GM18502 (cell line): ENCODE measurements around the gene CADPS.

Experiments used
- ATAC-seq: cut with Tn5 transposase; IDR thresholded peaks from one replicate; pipeline ENCODE4 v1.9.1; 2021; ENCODE audit warnings: mild to moderate bottlenecking; ENCODE audit not compliant: unreplicated experiment, poor library complexity

The CADPS gene

GRCh38 chr3:62475306-62475705, 399.9 kb downstream of the CADPS start:
- ATAC-seq: no peak

DNA sequence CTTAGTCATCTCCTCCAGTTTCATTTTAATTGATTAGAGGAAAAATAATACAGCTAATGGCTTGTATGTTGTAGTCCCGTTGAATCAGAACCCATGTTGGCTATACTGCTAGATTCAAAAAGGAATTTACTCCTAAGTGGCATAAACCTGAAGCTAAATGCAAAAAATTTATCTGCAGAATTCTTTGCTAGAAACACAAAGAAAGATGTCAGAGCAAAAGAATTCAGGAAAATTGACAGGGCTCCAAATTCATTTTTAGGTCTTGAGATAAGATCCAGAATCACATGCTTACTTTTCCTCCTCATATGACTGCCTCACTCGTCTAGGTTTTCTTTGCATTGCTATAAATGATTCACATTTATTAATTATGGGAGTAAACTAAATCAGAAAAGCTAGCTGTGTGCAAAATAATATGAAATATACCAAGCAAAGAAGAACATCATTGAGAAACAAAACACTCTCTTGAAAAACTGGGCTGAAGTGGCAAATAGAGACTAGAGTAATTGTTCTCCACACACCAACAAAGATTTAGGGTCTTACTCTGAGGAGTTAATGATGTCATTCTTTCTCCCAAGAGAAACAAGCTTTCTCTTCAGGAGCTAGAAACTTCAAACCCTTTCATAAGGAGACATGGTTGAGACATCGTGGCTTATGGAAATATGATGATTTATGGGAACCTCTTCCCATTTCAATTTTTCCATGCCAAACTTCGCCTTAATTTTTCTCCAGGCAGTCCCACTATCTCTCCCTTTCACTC, 407.1 kb downstream of the CADPS start:
- no peak for ATAC-seq

DNA sequence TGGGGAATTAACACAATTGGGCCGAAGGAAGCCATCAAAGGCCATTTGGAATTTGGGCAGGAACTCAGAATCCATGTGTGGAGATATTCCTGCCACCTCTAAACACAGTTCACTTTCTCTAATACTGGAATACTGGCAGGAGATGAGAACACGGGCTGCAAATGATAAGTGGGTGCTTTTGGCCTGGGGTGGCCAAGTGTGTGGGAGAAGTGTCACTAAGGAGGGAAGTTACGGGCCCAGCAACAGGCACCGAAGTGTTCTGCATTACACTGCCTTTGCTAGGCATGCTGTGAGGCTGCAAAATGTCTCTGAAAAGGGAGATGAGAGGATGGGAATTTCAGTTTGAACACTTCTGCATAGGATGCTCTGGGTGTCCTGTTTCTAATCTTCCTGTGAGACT, 412.4 kb downstream of the CADPS start:
- no peak for ATAC-seq

DNA sequence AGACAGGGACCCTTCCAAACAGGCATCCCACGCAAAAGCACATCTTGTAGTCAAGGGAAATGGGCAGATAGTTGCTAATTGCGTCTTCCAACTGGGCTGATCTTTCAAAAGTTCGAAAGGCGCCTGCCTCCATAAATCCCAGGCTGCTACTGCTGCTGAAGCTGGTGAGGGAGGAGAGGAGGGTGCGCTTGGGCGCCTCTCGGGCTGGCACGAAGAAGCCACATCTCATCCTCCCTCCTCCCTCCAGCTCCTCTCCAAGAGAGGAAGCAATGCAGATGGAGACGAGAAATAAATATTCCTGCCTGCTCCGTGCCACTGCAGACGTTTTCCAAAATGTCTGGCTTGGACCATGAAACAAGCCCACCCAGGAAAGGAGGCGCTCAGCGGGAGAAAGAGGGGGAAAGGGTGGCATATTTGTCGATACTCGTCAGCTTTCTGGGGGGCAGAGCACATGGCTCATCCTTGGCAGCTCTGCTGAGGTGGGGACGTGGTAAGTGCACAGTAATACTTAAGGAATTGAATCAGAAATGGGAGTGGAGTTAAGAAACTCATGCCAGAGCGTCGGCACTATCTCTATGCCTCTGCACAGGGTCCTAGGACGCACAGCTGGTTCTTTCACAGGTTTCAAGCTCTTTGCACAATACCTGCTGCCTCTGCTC, 413.0 kb downstream of the CADPS start:
- no peak for ATAC-seq

DNA sequence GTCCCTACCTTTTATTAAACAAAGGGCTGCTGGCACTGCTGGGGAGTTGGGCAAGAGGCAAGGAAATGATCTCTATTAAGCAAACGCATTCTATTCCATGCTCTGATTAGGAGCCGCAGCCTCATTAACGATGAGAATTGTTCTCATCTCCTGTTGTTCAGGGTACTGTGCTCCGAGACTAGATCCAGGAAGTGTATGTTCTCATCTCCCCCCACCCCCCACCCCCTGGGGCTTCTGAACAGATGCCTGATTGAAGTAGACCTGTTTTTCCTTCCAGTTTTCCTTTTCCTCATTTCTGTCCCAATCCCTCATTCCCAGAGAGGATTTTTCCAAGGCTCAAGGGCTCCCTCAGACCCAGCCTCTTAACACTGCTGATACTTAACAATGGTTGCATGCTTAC, 420.3 kb downstream of the CADPS start:
- ATAC-seq: no peak

DNA sequence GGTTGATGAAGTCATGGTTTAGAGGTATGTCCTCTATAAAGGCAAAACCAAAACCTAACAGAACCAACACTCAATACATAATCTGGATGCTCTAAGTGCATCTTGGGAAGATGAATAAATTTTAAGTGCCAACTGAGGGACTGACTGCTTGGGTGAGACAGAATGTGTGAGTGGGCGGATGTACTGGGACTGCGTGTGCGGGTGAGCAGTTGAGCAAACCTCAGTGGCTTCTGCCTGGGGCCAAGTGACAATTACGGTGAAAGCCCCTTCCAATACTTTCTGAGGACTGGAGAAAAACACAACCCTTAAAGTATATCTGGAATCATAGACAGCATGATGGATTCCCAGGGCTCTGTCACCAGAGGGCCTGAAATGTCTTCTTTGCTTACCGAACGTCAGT, 421.8 kb downstream of the CADPS start:
- ATAC-seq: no peak

DNA sequence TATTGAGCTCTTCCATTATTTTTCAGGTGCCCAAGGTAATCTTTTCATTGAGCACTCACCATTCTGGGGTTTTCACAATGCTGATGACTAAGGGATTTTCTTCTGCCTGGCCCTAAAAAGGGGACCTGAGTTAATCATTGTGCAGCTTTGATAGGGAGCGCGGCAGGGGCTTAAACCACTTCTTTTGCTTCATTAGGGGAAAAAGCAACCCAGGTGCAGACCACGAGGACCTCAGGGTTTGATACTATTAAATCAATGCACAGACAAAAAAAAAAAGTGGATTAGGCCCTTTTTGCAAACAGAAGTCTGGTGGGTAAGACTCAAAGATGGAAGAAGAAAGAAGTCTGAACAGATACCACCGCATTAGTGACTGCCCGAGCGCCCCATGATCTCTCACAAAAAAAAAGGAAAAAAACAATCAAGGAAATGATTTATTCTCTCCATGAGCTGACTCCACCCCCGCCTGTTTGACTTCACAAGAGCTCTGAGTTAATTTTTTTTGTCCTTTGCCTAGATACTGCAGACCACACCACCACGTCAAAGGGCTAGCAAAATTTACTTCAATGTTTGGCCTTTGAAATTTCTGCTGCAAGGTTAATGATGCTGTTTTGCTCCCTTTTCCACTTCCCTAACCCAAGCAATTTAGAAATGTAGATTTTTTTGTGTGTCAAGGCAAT, 423.9 kb downstream of the CADPS start:
- no peak for ATAC-seq

GRCh38 chr3:62446337-62446940, 428.8 kb downstream of the CADPS start:
- peak; percentile 94 for ATAC-seq

- no peak for ATAC-seq
These were observed 429.9 kb downstream of the CADPS start for GRCh38 chr3:62445275-62445674.

DNA sequence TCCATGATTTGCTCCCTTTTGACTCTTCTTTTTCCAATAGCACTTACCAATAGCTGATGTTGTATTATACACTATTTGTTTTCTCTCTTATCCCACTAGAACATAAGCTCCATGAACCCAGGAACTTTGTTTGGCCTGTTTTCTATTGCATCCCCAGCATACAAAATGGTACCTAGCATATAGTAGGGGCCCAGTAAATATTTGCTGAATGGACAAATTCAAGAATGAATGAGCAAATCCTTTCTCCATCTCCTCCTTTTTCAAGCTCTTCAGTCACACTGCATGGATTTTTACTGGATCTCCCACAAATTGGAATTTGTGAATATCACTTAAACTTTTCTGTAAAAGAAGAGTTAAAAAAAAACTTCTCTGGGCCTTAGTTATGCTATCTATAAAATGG, 435.2 kb downstream of the CADPS start:
- no peak for ATAC-seq

DNA sequence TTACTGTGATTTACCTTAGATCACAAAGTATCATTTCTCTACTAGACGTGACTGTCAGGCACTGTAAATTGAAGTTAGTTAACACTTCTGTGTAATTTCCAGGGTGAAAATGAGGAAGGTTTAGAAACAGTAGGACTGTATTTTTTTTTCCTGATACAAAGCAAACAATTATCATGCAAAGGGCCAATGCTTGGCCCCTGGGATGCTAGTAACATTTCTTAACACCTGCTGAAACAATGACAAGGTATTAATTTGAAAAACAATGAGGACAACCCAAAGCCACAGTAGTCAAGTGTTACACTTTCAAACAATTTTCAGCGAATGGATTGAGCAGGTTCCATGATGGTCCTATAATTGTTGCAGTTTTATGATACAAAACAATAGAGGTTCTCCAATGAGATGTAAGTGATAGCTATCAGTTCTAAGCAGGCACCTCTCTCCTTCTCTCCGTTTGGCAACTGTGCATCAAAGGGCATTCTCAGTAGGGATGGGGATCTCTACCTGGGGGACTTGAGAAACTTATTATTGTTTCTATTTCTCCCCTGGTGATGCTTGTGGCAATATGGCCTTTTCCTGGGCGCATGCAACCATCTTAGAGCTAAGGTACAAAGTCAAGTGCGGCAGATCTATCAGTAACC, 435.9 kb downstream of the CADPS start:
- no peak for ATAC-seq

DNA sequence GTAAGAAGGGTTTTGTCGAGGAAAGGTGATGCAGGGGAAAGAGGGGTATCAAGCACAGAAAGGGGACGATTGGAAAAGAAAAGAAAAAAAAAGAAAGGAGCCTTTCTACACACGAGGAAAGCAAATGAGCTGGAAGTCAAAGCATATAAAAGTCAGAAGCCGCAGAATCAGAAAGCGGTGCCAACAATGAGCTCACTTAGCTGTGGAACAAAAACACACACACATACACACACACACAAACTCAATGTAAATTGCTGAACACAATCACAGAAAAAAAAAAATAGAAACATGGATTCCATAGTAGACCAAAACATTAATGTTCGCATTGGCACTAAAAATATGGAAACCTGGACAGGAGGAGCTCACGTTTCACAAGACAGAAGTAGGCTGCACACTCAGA, 438.4 kb downstream of the CADPS start:
- ATAC-seq: no peak

GRCh38 chr3:62433396-62433795, 441.8 kb downstream of the CADPS start:
- ATAC-seq: no peak

DNA sequence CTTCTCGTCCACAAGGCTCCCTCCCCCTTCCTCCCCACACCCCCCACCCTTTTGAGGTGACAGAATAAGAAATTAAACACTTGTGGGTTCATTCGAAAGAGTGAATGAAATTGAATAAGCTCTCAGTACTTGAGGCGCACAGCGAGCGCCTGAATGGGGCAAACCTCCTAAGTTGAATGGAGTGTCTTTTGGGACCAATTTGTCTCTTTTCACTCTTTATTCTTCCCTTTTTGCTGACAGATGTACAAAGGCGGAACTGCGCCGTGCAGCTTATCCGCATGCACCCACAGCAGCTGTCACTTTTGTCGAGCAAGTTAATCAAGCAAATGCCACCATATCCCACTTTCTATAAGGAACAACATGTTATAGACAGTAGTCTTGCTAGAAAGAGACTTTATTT, 454.0 kb downstream of the CADPS start:
- no peak for ATAC-seq

- no peak for ATAC-seq
These were observed 459.1 kb downstream of the CADPS start for GRCh38 chr3:62416144-62416543.

- ATAC-seq: no peak
These were observed 459.9 kb downstream of the CADPS start for GRCh38 chr3:62415312-62415801.

DNA sequence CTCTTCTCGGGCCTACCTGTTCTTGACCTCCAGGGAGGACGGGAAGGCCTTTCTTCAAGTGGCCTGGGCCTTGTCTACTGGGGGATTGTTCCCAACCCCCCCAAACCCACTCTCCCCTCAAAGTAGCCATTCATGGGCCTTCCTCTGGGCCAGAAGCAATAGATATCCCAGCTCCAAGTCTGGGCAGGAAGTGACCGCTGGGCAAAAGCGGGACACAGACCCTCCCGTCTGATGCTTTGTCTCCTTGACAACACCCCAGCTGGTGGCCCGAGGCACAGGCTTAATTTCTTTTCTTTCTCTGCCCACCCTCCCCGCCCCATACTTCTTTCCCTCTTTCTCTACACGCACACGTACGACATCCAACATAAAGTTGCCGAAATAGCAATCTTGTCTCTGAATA, 460.4 kb downstream of the CADPS start:
- no peak for ATAC-seq

- no peak for ATAC-seq
These were observed 461.5 kb downstream of the CADPS start for GRCh38 chr3:62413687-62414086.

DNA sequence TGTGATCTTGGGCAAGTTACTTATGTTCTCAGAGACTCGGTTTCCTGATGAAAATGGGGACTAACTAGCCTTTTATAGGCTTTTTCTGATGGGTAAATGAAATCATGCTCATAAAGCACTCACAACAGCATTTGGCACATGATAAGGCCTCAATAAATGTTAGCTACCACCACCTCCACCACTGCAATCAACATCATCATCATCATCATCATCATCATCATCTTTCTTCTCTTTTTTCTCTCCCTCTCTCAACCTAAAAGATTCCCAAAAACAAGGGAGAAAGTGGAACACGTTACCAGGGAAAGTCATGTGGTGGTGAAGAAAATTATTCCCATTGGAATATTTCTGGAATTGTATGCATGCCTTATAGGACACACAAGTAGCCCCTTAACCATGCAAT, 468.3 kb downstream of the CADPS start:
- ATAC-seq: no peak

DNA sequence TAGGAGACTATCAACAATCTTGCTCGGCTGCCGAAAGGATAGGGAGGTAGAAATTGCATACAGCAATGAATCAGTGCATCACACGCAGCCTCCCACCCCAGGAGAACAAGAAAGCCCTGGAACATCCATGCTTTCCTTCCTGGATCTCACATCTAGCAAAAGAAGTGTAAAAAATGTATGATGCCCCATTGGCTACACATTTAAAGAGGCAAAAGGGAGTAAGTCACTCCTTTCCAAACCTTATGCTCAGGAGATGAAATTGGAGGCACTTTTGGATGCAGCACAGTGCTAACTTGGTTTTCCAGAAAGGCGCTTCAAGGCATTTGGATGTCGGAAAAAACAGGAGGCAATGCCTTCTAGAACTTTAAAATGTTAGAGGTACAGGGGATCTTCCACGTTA, 469.6 kb downstream of the CADPS start:
- no peak for ATAC-seq

GRCh38 chr3:62405135-62405534, 470.1 kb downstream of the CADPS start:
- ATAC-seq: no peak
